ENCODE data around the gene FAM174B.

FAM174B gene

GRCh38 chr15:92674347-92674746 lies 18.8 kb upstream of the FAM174B start:
- TF ChIP-seq MAX (IDR thresholded peaks at IDR 0.05; ENCODE audit: low read depth, low read length) (no peak), POLR2A (IDR thresholded peaks at IDR 0.05; ENCODE audit: extremely low read depth, insufficient read length) (no peak), CTCF (IDR thresholded peaks at IDR 0.05; ENCODE audit: low read depth, low read length) (no peak), MYC (IDR thresholded peaks at IDR 0.05; ENCODE audit: low read depth, low read length) (no peak)
- H3K4me3 ChIP-seq (ENCODE audit: low read depth, low read length) = no peak overlapping the region
- DNase-seq (ENCODE audit: low read depth) = no peak

- no peak overlapping the region for H3K4me3 ChIP-seq (ENCODE audit: low read depth, low read length)
- DNase-seq (ENCODE audit: low read depth) = no peak
Observed at GRCh38 chr15:92672102-92672501, 16.5 kb upstream of the FAM174B start.

GRCh38 chr15:92671406-92671805 lies 15.8 kb upstream of the FAM174B start:
- TF ChIP-seq CTCF (IDR thresholded peaks at IDR 0.05; ENCODE audit: low read depth, low read length) = no peak
- DNase-seq (ENCODE audit: low read depth) = no peak
- no peak overlapping the region for H3K4me3 ChIP-seq (ENCODE audit: low read depth, low read length)

More at GRCh38 chr15:92672102-92672501, 16.5 kb upstream of the FAM174B start:
- TF ChIP-seq CTCF (IDR thresholded peaks at IDR 0.05; ENCODE audit: low read depth, low read length) (no peak), MYC (IDR thresholded peaks at IDR 0.05; ENCODE audit: low read depth, low read length) (no peak), POLR2A (IDR thresholded peaks at IDR 0.05; ENCODE audit: extremely low read depth, insufficient read length) (no peak), MAX (IDR thresholded peaks at IDR 0.05; ENCODE audit: low read depth, low read length) (no peak)

- no peak for TF ChIP-seq POLR2A (IDR thresholded peaks at IDR 0.05; ENCODE audit: extremely low read depth, insufficient read length)
- no peak for TF ChIP-seq CTCF (IDR thresholded peaks at IDR 0.05; ENCODE audit: low read depth, low read length)
- no peak for TF ChIP-seq MAX (IDR thresholded peaks at IDR 0.05; ENCODE audit: low read depth, low read length)
- H3K4me3 ChIP-seq (ENCODE audit: low read depth, low read length) = no peak overlapping the region
- DNase-seq (ENCODE audit: low read depth) = no peak
Observed at GRCh38 chr15:92670621-92671020, 15.0 kb upstream of the FAM174B start.

- no peak for DNase-seq (ENCODE audit: low read depth)
- TF ChIP-seq CTCF (IDR thresholded peaks at IDR 0.05; ENCODE audit: low read depth, low read length) (no peak), MYC (IDR thresholded peaks at IDR 0.05; ENCODE audit: low read depth, low read length) (no peak), POLR2A (IDR thresholded peaks at IDR 0.05; ENCODE audit: extremely low read depth, insufficient read length) (no peak), MAX (IDR thresholded peaks at IDR 0.05; ENCODE audit: low read depth, low read length) (no peak)
- no peak overlapping the region for H3K4me3 ChIP-seq (ENCODE audit: low read depth, low read length)
Observed at GRCh38 chr15:92669432-92669831, 13.9 kb upstream of the FAM174B start.

- H3K4me3 ChIP-seq (ENCODE audit: low read depth, low read length) = no peak overlapping the region
- DNase-seq (ENCODE audit: low read depth) = no peak
- TF ChIP-seq CTCF (IDR thresholded peaks at IDR 0.05; ENCODE audit: low read depth, low read length) = no peak
- no peak for TF ChIP-seq MAX (IDR thresholded peaks at IDR 0.05; ENCODE audit: low read depth, low read length)
- TF ChIP-seq POLR2A (IDR thresholded peaks at IDR 0.05; ENCODE audit: extremely low read depth, insufficient read length) = no peak
- TF ChIP-seq MYC (IDR thresholded peaks at IDR 0.05; ENCODE audit: low read depth, low read length) = no peak
Observed at GRCh38 chr15:92668620-92669019, 13.0 kb upstream of the FAM174B start.

All from NB4 (cell line).